Skin of body (tissue), 2 donors: ENCODE data around the gene C1orf141. TPM values are rescaled to one million over a fixed set of nuclear protein-coding genes. Genes with fewer than 3 reads are reported as not detected.

Experiments
- small RNA-seq: library from RNA; depleted of rRNA; stranded (forward); fragments of <200 nt; gene quantifications from one replicate; pipeline ENCODE3, GENCODE V24; 2014; ENCODE audit warnings: low replicate concordance
- total RNA-seq: library from RNA; depleted of rRNA; stranded (reverse); fragments of >200 nt; gene quantifications from one replicate; pipeline ENCODE4 v1.2.3, GENCODE V29; 2014

The C1orf141 gene
- total RNA-seq, 1 donor from 2014 or later = not detected

Small RNA genes lying within 50 kb of the gene (small RNA-seq; reads per million reads assigned to genes)
- not detected for gene RF00322

Other genes starting within 250 kb of the C1orf141 start
- gene DNAI4, start 210.1 kb downstream of the C1orf141 start, total RNA-seq = 16.2 TPM
- gene MIER1, start 210.0 kb downstream of the C1orf141 start, total RNA-seq = 29.1 TPM
- gene SLC35D1, start 80.8 kb downstream of the C1orf141 start, total RNA-seq = 10.5 TPM
- gene IL23R, start 31.5 kb upstream of the C1orf141 start, total RNA-seq = not detected
- gene IL12RB2, start 172.9 kb upstream of the C1orf141 start, total RNA-seq = 2.2 TPM